ENCODE results near the gene PASK. TPM values are rescaled to one million over a fixed set of nuclear protein-coding genes. Genes with fewer than 3 reads are reported as not detected.

The PASK gene
- total and polyA plus RNA-seq, 9 of the 15 experiments (the other 6 are each of a cell fraction or from before 2014, with no cell fraction given): 1.5 to 30.3 (median 9.9) TPM

DNA sequence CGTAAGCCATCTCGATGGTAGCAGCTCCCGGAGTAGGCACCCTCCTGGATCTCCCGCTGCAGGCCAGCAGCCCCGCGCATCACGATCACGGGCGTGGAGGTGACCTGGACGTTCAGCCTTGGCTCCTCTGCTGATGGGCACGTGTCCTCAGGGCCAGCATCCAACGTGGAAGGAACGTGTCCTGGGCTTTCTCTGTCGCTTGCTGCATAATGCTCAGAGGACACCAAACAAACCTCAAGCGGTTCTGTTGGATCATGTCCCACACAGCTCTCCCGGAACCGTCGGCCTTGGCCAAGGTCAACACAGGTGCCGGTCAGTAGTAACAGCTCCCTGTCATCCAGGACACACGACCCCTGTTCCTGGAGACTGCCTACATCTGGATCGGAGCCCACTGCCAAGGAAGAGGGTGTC is 23.1 kb downstream of the PASK start (continued):
- TF ChIP-seq, protein P1, sequence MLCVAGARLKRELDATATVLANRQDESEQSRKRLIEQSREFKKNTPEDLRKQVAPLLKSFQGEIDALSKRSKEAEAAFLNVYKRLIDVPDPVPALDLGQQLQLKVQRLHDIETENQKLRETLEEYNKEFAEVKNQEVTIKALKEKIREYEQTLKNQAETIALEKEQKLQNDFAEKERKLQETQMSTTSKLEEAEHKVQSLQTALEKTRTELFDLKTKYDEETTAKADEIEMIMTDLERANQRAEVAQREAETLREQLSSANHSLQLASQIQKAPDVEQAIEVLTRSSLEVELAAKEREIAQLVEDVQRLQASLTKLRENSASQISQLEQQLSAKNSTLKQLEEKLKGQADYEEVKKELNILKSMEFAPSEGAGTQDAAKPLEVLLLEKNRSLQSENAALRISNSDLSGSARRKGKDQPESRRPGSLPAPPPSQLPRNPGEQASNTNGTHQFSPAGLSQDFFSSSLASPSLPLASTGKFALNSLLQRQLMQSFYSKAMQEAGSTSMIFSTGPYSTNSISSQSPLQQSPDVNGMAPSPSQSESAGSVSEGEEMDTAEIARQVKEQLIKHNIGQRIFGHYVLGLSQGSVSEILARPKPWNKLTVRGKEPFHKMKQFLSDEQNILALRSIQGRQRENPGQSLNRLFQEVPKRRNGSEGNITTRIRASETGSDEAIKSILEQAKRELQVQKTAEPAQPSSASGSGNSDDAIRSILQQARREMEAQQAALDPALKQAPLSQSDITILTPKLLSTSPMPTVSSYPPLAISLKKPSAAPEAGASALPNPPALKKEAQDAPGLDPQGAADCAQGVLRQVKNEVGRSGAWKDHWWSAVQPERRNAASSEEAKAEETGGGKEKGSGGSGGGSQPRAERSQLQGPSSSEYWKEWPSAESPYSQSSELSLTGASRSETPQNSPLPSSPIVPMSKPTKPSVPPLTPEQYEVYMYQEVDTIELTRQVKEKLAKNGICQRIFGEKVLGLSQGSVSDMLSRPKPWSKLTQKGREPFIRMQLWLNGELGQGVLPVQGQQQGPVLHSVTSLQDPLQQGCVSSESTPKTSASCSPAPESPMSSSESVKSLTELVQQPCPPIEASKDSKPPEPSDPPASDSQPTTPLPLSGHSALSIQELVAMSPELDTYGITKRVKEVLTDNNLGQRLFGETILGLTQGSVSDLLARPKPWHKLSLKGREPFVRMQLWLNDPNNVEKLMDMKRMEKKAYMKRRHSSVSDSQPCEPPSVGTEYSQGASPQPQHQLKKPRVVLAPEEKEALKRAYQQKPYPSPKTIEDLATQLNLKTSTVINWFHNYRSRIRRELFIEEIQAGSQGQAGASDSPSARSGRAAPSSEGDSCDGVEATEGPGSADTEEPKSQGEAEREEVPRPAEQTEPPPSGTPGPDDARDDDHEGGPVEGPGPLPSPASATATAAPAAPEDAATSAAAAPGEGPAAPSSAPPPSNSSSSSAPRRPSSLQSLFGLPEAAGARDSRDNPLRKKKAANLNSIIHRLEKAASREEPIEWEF (CRISPR knock-in tag; IDR thresholded peaks at IDR 0.05): no peak
- TF ChIP-seq MYC (IDR thresholded peaks at IDR 0.05; ENCODE audit: low read depth, low read length): no peak
- TF ChIP-seq MYC (CRISPR knock-in tag; IDR thresholded peaks at IDR 0.05; ENCODE audit: borderline replicate concordance, low read depth): no peak
- TF ChIP-seq CCAR2 (IDR thresholded peaks at IDR 0.05; ENCODE audit: low read depth, low read length): no peak

DNA sequence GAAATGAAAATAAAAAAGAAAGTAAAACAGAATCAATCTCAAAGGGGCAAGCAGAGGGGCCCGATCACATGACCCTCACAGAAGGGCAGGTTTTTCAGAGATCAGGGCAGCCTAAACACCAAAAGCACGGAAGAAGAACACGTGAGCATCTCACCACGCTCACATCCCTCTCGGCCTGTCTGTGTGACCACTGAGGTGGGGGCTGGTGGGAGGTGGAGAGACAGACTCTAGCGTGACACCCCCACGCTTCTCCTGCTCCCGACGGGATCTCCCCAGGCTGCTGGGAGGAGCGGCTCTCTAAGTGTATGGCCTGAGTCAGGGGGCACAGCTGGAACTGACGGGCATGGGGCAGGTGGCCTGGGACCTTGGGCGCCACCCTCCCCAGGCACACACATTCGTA is 23.6 kb downstream of the PASK start:
- POLR2A ChIA-PET: no interaction called here
- intact Hi-C loops (cut with micrococcal nuclease): loop anchor here (2.0 kb wide), 1 partner anchor 43 kb away; no protein-coding TSS in a partner anchor
- H4K20me1 ChIP-seq (replicated peaks; ENCODE audit: control insufficient read depth, insufficient read depth, low read length): no peaks in the 10 kb centered on the region
- ATAC-seq (no peak), FAIRE-seq (no peak), DNase-seq (ENCODE audit: extremely low read depth in 1 of 4, low spot score in 3 of 4) (no peak)
- no peak overlapping the region for H2AFZ ChIP-seq (ENCODE audit: low read depth, low read length)
- H3K4me2 ChIP-seq (ENCODE audit: insufficient read depth, low read length): no peak overlapping the region
- H3K9ac ChIP-seq (ENCODE audit: insufficient read depth in 1 of 2, low read depth in 2 of 2, low read length in 2 of 2): no peak overlapping the region
- H3K36me3 ChIP-seq (ENCODE audit: control insufficient read depth, insufficient read depth, low read length): peaks cover 15% of the 10 kb centered on the region; the same call in 1 of the 3 replicates
- 92% methylated on average over 10 of the region's 13 CpGs for WGBS (ENCODE audit: insufficient coverage, low coverage, missing lambda C conversion rate)
- in situ Hi-C loops (cut with MboI): no loop called here
- H3K9me1 ChIP-seq (ENCODE audit: control insufficient read depth, insufficient read depth, low read length): no peaks in the 10 kb centered on the region
- no TSS peak for BruUV-seq (replicated peaks)
- no peaks in the 10 kb centered on the region for H3K9me3 ChIP-seq (replicated peaks; ENCODE audit: control insufficient read depth, insufficient read depth, low read depth, low read length)
- H3K27ac ChIP-seq (ENCODE audit: extremely low read depth, low read depth, low read length): no peak overlapping the region
- H3K4me1 ChIP-seq (replicated peaks in 1 of 2; ENCODE audit: control insufficient read depth in 2 of 2, insufficient read depth in 2 of 2, low read length in 2 of 2): no peaks in the 10 kb centered on the region; a peak in 1 of 5 replicates
- H3K79me2 ChIP-seq (ENCODE audit: control insufficient read depth, insufficient read depth, low read length): no peaks in the 10 kb centered on the region
- no peak overlapping the region for H3K4me3 ChIP-seq
- H3K27me3 ChIP-seq (ENCODE audit: control insufficient read depth in 2 of 2, insufficient read depth in 2 of 2, low read length in 2 of 2): no peaks in the 10 kb centered on the region
- CTCF ChIA-PET (ENCODE audit: low intra/inter-chr PET ratio): no interaction called here
- TF ChIP-seq DDX20 (tag; IDR thresholded peaks at IDR 0.05; ENCODE audit: low read depth) (no peak), ZNF263 (CRISPR knock-in tag; IDR thresholded peaks at IDR 0.05; ENCODE audit: borderline replicate concordance) (no peak), NCOA6 (IDR thresholded peaks at IDR 0.05) (no peak), POLR2AphosphoS2 (IDR thresholded peaks at IDR 0.05; ENCODE audit: low read length) (no peak), NR1H2 (CRISPR knock-in tag; IDR thresholded peaks at IDR 0.05) (no peak), ZNF766 (CRISPR knock-in tag; conservative IDR thresholded peaks at IDR 0.05) (no peak), BHLHE40 (IDR thresholded peaks at IDR 0.05; ENCODE audit: low read length) (no peak), U2AF1 (optimal IDR thresholded peaks at IDR 0.05; ENCODE audit: low read depth, low read length) (no peak)
- TF ChIP-seq, protein P2, sequence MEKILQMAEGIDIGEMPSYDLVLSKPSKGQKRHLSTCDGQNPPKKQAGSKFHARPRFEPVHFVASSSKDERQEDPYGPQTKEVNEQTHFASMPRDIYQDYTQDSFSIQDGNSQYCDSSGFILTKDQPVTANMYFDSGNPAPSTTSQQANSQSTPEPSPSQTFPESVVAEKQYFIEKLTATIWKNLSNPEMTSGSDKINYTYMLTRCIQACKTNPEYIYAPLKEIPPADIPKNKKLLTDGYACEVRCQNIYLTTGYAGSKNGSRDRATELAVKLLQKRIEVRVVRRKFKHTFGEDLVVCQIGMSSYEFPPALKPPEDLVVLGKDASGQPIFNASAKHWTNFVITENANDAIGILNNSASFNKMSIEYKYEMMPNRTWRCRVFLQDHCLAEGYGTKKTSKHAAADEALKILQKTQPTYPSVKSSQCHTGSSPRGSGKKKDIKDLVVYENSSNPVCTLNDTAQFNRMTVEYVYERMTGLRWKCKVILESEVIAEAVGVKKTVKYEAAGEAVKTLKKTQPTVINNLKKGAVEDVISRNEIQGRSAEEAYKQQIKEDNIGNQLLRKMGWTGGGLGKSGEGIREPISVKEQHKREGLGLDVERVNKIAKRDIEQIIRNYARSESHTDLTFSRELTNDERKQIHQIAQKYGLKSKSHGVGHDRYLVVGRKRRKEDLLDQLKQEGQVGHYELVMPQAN (IDR thresholded peaks at IDR 0.05; ENCODE audit: borderline replicate concordance): no peak
- TF ChIP-seq, protein P3, sequence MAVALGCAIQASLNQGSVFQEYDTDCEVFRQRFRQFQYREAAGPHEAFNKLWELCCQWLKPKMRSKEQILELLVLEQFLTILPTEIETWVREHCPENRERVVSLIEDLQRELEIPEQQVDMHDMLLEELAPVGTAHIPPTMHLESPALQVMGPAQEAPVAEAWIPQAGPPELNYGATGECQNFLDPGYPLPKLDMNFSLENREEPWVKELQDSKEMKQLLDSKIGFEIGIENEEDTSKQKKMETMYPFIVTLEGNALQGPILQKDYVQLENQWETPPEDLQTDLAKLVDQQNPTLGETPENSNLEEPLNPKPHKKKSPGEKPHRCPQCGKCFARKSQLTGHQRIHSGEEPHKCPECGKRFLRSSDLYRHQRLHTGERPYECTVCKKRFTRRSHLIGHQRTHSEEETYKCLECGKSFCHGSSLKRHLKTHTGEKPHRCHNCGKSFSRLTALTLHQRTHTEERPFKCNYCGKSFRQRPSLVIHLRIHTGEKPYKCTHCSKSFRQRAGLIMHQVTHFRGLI (CRISPR knock-in tag; IDR thresholded peaks at IDR 0.05): no peak
